NT2/D1 (cell line): ENCODE results near the gene KDM4F.

ENCODE experiments used
- SUZ12 ChIP-seq: IDR thresholded peaks from 2 replicates; pipeline ENCODE4 v1.6.1; 2011; ENCODE audit not compliant: insufficient read length, insufficient read depth; ENCODE audit errors: extremely low read depth
- YY1 ChIP-seq: IDR thresholded peaks from 2 replicates; pipeline ENCODE4 v1.6.1; 2011; ENCODE audit not compliant: insufficient read length, insufficient read depth
- ZNF274 ChIP-seq: IDR thresholded peaks from 2 replicates; pipeline ENCODE4 v1.6.1; 2011; ENCODE audit warnings: mild to moderate bottlenecking, low read depth, low read length

GRCh38 chr11:95089620-95090542, 40.7 kb downstream of the KDM4F start, which contains the start of gene ENDOD1:
- TF ChIP-seq ZNF274 (no peak), YY1 (no peak), SUZ12 (no peak)
